ENCODE results near the gene PDLIM7. TPM values are rescaled to one million over a fixed set of nuclear protein-coding genes. Genes with fewer than 3 reads are reported as not detected.

PDLIM7 gene
- total and polyA plus RNA-seq, 10 of the 15 experiments (the other 5 are each of a cell fraction or from before 2014, with no cell fraction given), result 0.82 to 36.6 (median 19.3) TPM

- TF ChIP-seq RFX5 (IDR thresholded peaks at IDR 0.05; ENCODE audit: low read depth, low read length), result no peak
- TF ChIP-seq MTA2 (IDR thresholded peaks at IDR 0.05; ENCODE audit: low read depth), result no peak
- TF ChIP-seq SMAD1 (IDR thresholded peaks at IDR 0.05; ENCODE audit: low read depth, partially characterized antibody), result no peak
- no peak for TF ChIP-seq SIX5 (IDR thresholded peaks at IDR 0.05; ENCODE audit: low read depth, low read length, severe bottlenecking)
- TF ChIP-seq ASH2L (IDR thresholded peaks at IDR 0.05; ENCODE audit: borderline replicate concordance, low read depth), result no peak
- no peak for TF ChIP-seq MXI1 (IDR thresholded peaks at IDR 0.05; ENCODE audit: low read depth, low read length)
Observed at GRCh38 chr5:177475563-177476427, 21.6 kb downstream of the PDLIM7 start (continued).

DNA sequence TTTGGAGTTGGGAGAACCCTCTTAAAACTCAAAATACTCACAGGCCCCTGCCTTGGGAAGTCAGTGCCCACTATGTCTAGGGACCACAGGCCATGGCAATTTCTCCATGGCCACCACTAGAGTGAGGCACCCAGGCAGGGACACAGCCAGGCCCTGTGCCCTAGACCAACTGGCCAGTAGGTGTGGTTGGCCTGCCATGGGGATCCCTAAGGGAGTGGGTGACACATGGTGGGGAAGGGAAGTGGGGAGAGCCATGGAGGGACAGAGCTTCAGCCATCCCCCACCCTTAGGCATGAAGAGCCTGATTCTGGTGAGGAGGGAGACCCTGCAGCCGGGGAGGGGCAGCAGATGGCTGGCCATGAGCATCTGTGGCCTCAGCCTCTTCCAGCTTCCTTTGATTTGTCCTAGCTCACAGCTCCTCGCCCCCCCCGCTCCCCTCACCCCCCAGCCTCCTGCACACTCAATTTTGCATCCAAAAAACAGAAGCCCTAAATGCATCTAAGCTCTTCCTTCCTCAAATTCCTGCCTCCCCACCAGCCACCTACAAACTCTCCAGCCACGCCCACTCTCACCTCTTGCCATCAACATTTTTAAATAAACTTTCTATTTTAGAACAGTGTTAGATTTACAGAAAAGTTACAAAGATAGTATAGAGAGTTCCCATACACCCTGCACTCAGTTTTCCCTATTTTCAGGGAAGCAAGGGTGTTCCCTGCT is 22.4 kb downstream of the PDLIM7 start:
- Histone ChIP-seq H3K9me3 (replicated peaks; ENCODE audit: control insufficient read depth, insufficient read depth, low read length) (no peaks in the 10 kb centered on the region), H3K4me3 (no peak overlapping the region), H3K27me3 (replicated peaks in 1 of 2; ENCODE audit: control insufficient read depth in 2 of 2, insufficient read depth in 2 of 2, low read length in 1 of 2) (no peaks in the 10 kb centered on the region), H3K4me2 (ENCODE audit: control insufficient read depth, insufficient read depth) (no peak overlapping the region), H3K79me2 (ENCODE audit: control insufficient read depth, insufficient read depth, low read length) (peaks cover 4% of the 10 kb centered on the region; the same call in 1 of the 2 replicates), H2AFZ (ENCODE audit: control insufficient read depth, low read depth, low read length) (no peak overlapping the region), H4K20me1 (ENCODE audit: control insufficient read depth, insufficient read depth) (no peaks in the 10 kb centered on the region), H3K9ac (ENCODE audit: control insufficient read depth, insufficient read depth, low read length) (no peak overlapping the region), H3K4me1 (ENCODE audit: control insufficient read depth, insufficient read depth, low read length) (peaks cover 24% of the 10 kb centered on the region), H3K27ac (ENCODE audit: control insufficient read depth, insufficient read depth) (no peak overlapping the region), H3K36me3 (ENCODE audit: control insufficient read depth in 2 of 2, insufficient read depth in 2 of 2, low read length in 1 of 2) (no peaks in the 10 kb centered on the region)
- DNase-seq (ENCODE audit: low read depth, low spot score) (no peak), FAIRE-seq (no peak), ATAC-seq (no peak)
- SMC1A ChIA-PET (ENCODE audit: uncharacterized antibody, unreplicated experiment), result interaction anchor here (1.4 kb wide), 1 partner anchor 27 kb away, joined by 5 read pairs; no protein-coding TSS in a partner anchor
- in situ Hi-C loops (cut with MboI), result no loop called here
- no TSS peak for BruUV-seq (replicated peaks)
- CTCF ChIA-PET, result interaction anchor here (0.6 to 2.1 kb wide), 5 partner anchors 20 to 73 kb away, joined by 3 to 8 read pairs (median 4); no protein-coding TSS in a partner anchor
- RAD21 ChIA-PET (ENCODE audit: unreplicated experiment), result interaction anchor here (0.6 to 1.9 kb wide), 2 partner anchors 14 to 26 kb away, joined by 3 to 4 read pairs; no protein-coding TSS in a partner anchor
- intact Hi-C loops (cut with micrococcal nuclease; ENCODE audit: unreplicated experiment), result no loop called here
- 0% methylated on average over 1 of the region's 4 CpGs for WGBS (ENCODE audit: insufficient coverage, insufficient replicate concordance, low lambda C conversion rate, missing lambda C conversion rate)
- POLR2A ChIA-PET, result interaction anchor here (0.6 to 1.3 kb wide), 2 partner anchors 22 to 26 kb away, joined by 3 read pairs; partner anchors contain the start of gene PDLIM7
- TF ChIP-seq, protein P1, sequence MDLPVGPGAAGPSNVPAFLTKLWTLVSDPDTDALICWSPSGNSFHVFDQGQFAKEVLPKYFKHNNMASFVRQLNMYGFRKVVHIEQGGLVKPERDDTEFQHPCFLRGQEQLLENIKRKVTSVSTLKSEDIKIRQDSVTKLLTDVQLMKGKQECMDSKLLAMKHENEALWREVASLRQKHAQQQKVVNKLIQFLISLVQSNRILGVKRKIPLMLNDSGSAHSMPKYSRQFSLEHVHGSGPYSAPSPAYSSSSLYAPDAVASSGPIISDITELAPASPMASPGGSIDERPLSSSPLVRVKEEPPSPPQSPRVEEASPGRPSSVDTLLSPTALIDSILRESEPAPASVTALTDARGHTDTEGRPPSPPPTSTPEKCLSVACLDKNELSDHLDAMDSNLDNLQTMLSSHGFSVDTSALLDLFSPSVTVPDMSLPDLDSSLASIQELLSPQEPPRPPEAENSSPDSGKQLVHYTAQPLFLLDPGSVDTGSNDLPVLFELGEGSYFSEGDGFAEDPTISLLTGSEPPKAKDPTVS (IDR thresholded peaks at IDR 0.05; ENCODE audit: low read depth, low read length), result no peak
- no peak for TF ChIP-seq CHD2 (IDR thresholded peaks at IDR 0.05; ENCODE audit: borderline replicate concordance, low read depth, low read length)
- TF ChIP-seq ESRRA (IDR thresholded peaks at IDR 0.05; ENCODE audit: low read length), result no peak
- no peak for TF ChIP-seq ZNF622 (IDR thresholded peaks at IDR 0.05)
- no peak for TF ChIP-seq SIX5 (IDR thresholded peaks at IDR 0.05; ENCODE audit: low read depth, low read length, severe bottlenecking)
- no peak for TF ChIP-seq TCF12 (IDR thresholded peaks at IDR 0.05; ENCODE audit: low read depth, low read length)
- TF ChIP-seq MTA3 (IDR thresholded peaks at IDR 0.05; ENCODE audit: borderline replicate concordance, low read length), result no peak
- TF ChIP-seq, protein P2, sequence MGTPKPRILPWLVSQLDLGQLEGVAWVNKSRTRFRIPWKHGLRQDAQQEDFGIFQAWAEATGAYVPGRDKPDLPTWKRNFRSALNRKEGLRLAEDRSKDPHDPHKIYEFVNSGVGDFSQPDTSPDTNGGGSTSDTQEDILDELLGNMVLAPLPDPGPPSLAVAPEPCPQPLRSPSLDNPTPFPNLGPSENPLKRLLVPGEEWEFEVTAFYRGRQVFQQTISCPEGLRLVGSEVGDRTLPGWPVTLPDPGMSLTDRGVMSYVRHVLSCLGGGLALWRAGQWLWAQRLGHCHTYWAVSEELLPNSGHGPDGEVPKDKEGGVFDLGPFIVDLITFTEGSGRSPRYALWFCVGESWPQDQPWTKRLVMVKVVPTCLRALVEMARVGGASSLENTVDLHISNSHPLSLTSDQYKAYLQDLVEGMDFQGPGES (IDR thresholded peaks at IDR 0.05), result no peak
- no peak for TF ChIP-seq IRF4 (IDR thresholded peaks at IDR 0.05; ENCODE audit: low read depth, low read length)
- TF ChIP-seq CEBPB (IDR thresholded peaks at IDR 0.05; ENCODE audit: borderline replicate concordance in 1 of 2, low read depth in 2 of 2, low read length in 2 of 2), result no peak
- no peak for TF ChIP-seq POLR2AphosphoS5 (IDR thresholded peaks at IDR 0.05; ENCODE audit: low read length)
- no peak for TF ChIP-seq WRNIP1 (IDR thresholded peaks at IDR 0.05; ENCODE audit: borderline replicate concordance, low read depth, low read length)
- TF ChIP-seq HDAC6 (IDR thresholded peaks at IDR 0.05; ENCODE audit: unreplicated experiment), result no peak

Data from GM12878 (cell line).